GM18511 (cell line): ENCODE measurements around the gene SLC22A12.

ENCODE experiments used
- ATAC-seq: cut with Tn5 transposase; IDR thresholded peaks from one replicate; pipeline ENCODE4 v1.9.1; 2021; ENCODE audit warnings: mild to moderate bottlenecking, moderate library complexity; ENCODE audit not compliant: unreplicated experiment

The SLC22A12 gene

GRCh38 chr11:64602466-64603070, 11.5 kb downstream of the SLC22A12 start:
- no peak for ATAC-seq

GRCh38 chr11:64603411-64604110, 12.5 kb downstream of the SLC22A12 start:
- no peak for ATAC-seq

GRCh38 chr11:64604458-64605243, 13.6 kb downstream of the SLC22A12 start:
- no peak for ATAC-seq

- no peak for ATAC-seq
Measured at GRCh38 chr11:64605244-64605560, 14.2 kb downstream of the SLC22A12 start.

GRCh38 chr11:64605656-64606585, 14.9 kb downstream of the SLC22A12 start:
- no peak for ATAC-seq

- ATAC-seq = no peak
Measured at GRCh38 chr11:64606796-64607380, 15.9 kb downstream of the SLC22A12 start.

- no peak for ATAC-seq
Measured at GRCh38 chr11:64607381-64607985, 16.5 kb downstream of the SLC22A12 start.

- no peak for ATAC-seq
Measured at GRCh38 chr11:64608046-64608445, 17.0 kb downstream of the SLC22A12 start.

GRCh38 chr11:64608636-64609035, 17.6 kb downstream of the SLC22A12 start:
- no peak for ATAC-seq

- ATAC-seq = no peak
Measured at GRCh38 chr11:64609436-64610047, 18.5 kb downstream of the SLC22A12 start.

- ATAC-seq = no peak
Measured at GRCh38 chr11:64610596-64610995, 19.6 kb downstream of the SLC22A12 start.

- no peak for ATAC-seq
Measured at GRCh38 chr11:64611176-64611575, 20.2 kb downstream of the SLC22A12 start.

GRCh38 chr11:64611869-64612646, 21.0 kb downstream of the SLC22A12 start:
- ATAC-seq = no peak

GRCh38 chr11:64613648-64614047, 22.6 kb downstream of the SLC22A12 start:
- ATAC-seq = no peak

- no peak for ATAC-seq
Measured at GRCh38 chr11:64614917-64615316, 23.9 kb downstream of the SLC22A12 start.

GRCh38 chr11:64616817-64617216, 25.8 kb downstream of the SLC22A12 start:
- no peak for ATAC-seq

- no peak for ATAC-seq
Measured at GRCh38 chr11:64619196-64619595, 28.2 kb downstream of the SLC22A12 start.

GRCh38 chr11:64619811-64620380, 28.9 kb downstream of the SLC22A12 start:
- ATAC-seq = no peak
